Measurements from ENCODE around the gene PARD3.

- no peak for TF ChIP-seq CTCF (IDR thresholded peaks at IDR 0.05)
- no peak for TF ChIP-seq POLR2A (IDR thresholded peaks at IDR 0.05)
These were observed 631.9 kb downstream of the PARD3 start for GRCh38 chr10:34183016-34183796.
